ENCODE results near the gene TMEM30B.
A peak's percentile ranks its signal among the peaks of the same experiment; 100 is the strongest.
"Not testable (repeated sequence)": the region's sequence is repeated elsewhere in the genome, so short reads cannot be mapped to it uniquely, and the experiment has no call there.

TMEM30B gene

DNA sequence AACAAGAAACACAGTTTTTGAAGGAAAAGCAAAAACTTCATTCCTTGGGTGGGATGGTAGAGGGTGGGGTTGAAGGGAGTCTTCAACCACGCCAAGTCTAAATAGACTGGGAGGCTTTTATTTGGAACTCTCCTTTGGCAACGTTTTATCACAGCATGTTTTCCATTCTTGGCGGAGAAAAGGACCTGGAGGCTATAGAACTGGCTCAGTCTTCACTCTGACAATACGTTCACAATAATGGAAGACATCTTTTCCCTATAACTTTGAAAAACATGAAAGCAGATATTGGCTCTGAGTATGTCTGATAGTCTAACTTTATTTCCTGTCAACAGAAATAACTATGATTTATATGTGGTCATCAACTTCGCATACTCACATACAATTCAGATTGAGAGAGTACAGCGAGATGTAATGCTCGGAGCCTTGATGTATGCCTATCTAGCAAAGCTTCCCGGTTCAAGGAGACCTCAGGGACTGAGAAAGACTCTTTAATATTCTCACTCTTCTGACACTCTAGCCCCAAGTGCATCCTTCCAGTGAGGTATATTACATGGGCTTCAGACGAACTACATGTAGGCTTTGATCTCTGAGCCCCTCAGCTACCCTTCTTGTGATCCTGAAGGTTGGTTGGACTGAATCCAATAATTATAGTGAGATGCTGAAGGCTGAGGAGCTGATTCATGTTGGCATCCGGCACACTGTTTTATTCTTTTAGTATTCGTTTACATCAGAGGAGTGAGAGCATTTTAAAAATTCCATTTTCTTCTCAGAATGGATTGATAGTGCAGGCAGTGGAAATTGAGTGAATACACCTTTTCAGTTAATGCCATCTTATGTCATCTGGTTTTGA is 14.0 kb downstream of the TMEM30B start:
- DNase-seq (ENCODE audit: low spot score) = no peak

DNA sequence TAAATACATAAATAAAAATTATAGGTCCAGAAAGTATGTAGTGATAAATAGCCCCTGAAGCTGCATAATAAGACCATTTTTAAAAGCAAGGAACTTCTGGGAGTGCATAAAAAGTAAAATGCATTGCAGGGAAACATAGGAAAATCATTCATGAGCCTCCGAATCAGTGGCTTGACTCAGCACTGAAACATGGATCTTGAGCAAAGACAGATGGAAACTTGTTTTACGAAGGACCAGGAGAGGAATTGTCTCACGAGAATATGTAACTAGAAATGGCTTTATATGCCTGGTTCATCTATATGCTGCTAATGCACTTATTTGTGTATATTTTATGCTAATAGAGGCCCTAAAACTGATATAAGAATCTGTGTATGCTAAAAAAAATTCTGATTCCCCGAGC is 14.7 kb downstream of the TMEM30B start:
- no peak for DNase-seq (ENCODE audit: low spot score)

DNA sequence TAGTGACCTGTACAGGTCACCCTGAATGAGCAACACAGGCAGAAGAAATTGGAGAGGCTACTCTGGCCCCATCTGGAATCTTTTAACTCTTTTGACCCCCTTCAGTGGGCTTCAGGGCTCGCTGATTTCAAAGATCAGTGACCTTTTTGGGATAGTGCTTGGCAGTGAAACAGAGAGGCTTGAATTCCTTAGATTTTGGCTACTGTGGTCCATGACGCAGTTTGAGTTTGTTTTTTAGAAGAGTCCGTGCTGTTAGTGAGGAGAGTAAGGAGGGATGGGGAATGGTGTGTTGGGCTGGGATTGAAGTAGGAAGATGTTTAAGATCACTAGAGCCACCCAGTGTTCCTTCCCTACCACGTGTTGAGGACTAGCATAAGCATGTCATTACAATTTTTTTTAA is 16.5 kb downstream of the TMEM30B start:
- no peak for DNase-seq (ENCODE audit: low spot score)

DNA sequence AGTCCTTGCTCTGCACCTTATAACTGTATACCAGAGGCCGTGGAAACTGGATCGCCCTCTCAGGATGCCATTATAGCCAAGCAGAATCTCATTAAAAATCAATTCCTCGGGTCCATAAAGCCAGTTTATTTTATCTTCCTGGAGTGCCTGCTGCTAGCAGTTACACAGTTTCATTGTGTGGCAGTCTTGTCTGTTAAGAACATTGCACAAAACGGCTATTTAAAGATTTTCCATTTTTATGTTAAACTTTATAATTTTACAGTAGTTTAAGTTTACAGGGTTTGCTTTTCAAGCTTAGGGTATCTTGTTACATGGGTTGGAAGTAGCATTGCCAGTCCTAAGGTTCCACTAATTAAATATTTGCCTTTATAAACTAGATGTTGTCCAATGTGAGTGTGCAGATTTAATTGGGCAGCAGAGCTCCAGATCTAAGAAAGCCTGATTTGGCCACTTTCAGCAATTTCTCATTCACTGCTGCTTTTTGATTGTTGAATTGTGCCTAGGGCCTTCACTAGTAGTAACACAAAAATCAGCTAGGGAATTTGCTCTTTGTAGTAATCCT is 17.0 kb downstream of the TMEM30B start:
- no peak for DNase-seq (ENCODE audit: low spot score)

DNA sequence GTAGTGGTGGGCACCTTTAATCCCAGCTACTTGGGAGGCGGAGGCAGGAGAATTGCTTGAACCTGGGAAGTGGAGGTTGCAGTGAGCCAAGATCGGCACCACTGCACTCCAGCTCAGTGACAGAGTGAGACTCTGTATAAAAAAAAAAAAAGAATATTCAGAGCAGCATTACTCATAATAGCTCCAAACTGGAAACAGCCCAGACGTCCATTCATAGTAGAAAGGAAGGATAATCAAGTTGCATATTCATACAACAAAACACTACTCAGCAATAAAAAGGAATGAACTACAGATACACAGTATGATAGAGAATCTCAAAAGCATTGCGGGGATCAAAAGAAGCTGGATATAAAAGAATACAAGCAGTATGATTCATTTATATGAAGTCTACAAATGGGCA is 19.1 kb downstream of the TMEM30B start:
- no peak for DNase-seq (ENCODE audit: low spot score)

DNA sequence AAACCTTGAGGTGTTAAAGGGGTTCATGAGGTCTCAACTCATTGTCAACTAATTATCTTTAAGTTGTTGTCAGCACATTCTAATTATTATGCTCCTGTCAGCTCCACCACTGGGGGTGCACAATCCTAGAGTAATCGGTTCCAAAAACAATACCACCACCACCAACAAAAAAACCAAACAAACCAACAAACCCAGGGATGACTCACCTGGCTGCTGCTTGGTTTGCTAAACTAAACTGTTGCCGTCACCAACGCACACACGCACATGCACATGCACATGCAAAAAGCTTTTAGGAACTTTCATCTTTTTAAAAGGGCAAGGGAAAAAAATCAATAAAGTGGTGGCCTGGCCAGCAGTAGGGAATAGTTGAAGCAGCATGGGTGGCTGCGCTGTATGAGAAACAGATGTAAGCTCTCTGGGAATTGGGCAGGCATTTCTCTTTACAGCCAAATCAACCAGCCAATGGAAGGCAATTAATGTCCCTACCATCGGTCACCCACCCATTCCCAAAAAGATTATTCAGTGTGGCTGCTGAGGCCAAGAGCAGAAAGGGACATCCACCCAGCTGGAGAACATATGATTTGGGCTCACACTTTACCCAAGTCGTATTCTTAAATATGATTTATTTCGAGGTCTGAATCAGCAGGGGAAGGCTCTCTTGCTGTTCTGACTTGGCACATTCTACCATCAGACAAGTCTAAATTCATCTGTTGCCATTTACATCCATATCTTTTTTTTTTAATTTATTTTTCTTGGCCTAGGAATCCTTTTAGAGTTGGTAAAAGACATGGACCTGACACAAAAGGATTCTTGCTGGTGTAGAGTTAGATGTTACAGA is 20.0 kb downstream of the TMEM30B start:
- DNase-seq (ENCODE audit: low spot score) = no peak

DNA sequence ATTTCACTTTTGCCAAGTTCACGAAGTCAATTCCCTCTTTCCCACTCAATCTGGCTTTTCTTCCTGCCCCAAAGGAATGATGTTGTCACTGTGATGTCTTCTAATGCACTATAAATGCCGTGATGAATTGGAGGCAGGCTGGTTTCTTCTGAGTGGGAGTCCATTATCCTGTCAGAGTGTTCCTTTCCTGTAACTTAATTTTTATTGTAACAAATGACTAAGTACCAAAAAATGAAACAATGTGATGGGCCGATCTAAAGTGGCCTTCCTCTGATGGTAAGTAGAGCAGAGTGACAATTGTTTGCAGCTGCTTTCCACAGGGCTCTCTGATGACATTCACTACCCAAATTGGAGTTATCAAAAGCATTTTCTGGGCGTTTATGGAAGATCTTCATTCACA is 22.2 kb downstream of the TMEM30B start:
- DNase-seq (ENCODE audit: low spot score) = no peak

DNA sequence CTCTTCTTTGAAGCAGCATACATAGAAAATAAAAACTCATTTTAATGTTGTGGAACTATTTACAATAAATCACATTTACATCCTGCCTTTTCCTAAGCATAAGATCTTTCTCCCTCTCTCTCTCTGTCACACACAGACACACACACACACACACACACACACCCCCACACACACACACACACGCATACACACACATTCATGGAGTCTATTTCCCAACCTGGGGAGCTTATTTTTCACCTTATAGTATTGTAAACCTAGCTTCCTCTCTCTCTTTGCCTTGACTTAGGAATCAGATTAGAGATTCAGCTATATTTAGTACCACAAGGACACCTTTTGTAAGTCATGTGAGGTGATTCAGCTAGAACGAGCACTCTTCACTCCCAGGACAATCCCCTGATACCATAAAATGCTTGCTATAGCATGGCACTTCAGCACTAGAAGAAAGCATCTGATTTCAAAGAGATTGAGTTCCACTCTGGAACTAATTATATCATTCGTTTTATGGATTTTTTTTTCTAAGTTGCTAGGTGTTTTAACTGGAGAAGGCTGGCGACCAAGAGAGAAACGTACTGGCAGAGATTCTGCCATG is 23.6 kb downstream of the TMEM30B start:
- no peak for DNase-seq (ENCODE audit: low spot score)

DNA sequence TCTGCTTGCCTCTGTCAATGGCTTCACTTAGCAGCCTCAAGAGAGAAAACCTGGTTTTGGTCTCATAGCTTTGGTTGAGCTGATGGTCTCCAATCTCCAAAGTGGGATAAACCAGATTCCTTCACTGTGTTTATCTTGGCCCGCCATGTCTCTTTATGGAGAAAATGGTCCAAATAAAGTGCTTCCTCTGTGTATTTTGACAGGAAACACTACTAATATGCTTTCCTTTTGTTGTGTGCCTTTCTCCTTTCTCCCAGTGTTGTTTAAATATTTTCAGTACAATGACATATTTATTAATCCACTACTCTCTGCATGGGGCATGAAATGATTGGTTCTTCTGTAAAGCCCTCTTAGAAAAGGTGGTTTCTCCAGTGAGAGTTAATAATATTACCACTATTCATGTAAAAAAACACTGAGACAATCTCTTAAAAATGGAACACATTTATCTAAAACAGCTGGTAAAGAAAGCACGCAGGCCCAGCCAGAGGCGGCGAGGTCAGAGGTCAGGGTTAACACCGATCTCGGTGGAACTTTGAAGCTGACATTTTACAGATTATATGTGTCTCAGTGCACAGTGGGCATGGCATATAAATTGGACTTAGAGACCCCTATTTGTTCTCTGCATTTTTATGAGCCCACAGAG is 24.2 kb downstream of the TMEM30B start:
- DNase-seq (ENCODE audit: low spot score) = no peak

DNA sequence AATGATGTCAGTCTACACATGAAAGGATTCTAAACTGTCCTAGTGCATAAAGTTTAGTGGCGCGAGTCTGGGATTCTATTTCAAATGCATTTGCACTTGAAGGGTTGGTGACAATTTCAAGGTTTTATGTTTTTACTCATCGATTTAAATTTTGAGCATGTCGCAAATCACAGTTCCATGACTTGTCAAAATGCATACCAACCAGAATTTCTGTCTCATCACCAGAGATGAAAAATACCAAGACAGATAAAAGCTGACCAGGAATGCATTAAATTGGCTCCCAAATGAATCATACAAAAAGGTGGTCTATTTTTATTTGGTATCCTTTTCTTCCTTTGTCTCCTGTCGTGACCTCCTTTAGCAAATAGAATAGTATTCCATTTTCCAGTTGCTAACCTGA is 25.2 kb downstream of the TMEM30B start:
- DNase-seq (ENCODE audit: low spot score) = no peak

DNA sequence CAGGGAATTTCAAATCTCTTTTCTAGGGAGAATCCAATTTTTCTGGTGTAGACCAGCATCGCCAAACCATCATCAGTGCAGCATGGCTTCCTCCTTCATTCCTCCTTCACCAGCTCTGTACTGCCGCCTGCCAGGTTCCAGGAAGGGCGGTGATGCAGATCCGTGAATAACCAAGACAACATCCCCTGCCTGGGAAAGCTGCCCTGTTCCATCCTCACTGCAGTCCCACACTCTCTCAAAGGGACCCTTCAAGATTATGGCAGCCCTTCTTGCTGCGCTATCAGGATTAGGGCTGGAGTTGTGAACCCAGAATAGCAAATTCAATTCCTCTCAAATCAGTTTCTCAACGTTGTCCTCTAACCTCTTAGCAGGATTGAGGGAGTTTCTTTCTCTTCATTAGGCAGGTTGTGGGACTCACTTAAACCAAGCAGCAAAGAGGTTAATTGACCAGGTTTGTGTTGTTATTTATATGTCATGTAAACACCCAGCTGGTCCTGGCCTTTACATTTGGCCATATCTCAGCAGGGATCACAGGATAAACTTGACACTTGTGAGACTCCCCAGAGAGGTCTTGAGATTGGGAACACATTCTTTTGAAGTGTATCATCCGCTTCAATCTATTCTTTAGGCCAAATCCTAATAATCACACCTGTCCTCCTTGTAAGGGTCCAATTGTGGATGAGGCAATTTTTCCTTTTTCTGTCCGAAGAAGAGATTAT is 26.2 kb downstream of the TMEM30B start:
- DNase-seq (ENCODE audit: low spot score) = no peak

DNA sequence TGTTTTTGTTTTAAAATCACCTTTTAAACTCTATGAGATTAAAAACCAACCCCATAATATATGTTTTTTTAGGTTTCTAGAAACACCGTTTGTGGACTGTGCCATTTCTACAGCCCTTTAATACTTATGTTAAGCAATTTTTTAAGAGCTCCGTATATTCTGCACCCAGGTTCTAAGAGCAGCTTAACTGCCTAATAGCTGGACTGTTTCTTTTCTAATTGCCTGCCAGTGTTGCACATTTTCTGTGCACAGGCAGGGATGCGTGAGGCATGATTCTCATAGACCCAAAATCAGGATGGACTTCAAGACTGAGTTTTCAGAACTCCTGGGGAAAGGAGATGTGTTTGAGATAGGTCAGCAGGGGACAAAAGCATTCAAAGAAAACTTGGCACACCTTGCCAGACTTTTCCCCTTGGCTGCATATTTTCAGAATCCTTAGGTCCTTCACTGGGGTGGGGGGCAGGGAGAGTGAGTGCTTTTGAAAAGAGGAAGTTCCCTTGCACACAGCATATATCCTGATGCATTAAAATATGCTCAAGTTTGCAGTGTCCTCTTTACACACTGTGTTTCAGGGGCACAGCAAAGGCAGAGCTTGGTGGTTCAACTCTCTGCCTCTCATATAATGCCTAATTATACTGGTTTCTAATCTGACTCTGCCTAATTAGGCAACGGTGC is 27.9 kb downstream of the TMEM30B start:
- no peak for DNase-seq (ENCODE audit: low spot score)

DNA sequence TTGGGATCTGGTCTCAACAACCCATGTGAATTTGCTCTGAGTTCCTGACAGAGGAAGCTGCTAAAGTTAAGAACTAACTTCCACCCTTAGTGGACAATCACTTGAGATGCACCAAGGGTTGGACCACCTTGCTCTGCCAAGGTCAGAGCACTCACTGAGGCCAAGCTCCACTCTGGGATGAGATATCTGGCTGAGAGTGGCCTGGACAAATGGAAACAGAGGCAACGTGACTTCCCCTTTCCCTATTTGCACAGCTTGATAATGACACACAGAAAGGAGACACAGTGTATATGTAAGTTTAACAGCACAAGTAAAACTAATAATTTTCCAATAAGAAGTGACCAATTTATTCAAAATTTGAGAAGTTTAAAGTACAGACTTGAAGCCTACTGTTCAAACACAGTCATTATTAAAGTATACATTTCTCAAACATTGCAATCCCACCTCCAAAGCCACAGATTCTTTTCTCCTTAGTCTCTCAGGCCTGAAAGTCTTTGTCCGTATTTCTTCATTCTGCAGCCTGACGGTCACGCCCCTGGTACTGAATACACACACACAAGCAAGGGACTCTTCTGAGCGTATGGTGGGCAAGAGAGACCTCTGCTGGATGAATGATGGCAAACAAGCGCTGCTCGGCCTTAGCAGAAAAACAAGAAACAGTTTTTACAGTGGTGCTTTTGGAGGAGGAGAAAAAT is 28.6 kb downstream of the TMEM30B start:
- peak; percentile 74 for DNase-seq (ENCODE audit: low spot score)

DNA sequence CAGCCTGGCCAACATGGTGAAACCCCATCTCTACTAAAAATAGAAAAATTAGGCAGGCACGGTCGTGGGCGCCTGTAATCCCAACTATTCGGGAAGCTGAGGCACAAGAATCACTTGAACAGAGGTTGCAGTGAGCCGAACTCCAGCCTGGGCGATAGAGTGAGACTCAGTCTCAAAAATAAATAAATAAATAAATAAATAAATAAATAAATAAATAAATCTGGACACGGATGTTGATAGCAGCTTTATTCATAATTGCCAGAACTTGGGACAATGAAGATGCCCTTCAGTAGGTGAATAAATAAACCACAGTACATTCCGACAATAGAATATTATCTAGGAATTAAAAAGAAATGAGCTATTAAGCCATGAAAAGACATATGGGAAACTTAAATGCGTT is 31.1 kb downstream of the TMEM30B start:
- DNase-seq (ENCODE audit: low spot score) = no peak

DNA sequence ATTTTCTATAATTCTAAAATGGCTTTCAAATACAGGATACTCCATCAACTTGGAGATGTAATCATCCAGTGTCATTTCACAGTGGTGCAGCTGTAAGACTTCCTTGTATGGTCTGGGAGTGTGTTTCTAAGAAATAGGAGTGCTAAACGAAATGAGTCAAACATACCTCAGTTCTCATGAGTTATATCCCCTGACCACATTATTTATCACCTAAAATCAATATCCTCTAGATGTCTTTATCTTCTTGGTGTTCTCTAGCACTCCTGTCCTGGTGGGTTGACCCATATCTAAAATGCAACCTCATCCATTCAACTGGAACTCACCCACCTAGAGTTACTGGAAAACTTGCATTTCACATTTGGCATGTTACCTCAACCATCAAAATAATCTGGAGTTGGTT is 33.2 kb downstream of the TMEM30B start:
- DNase-seq (ENCODE audit: low spot score) = no peak

DNA sequence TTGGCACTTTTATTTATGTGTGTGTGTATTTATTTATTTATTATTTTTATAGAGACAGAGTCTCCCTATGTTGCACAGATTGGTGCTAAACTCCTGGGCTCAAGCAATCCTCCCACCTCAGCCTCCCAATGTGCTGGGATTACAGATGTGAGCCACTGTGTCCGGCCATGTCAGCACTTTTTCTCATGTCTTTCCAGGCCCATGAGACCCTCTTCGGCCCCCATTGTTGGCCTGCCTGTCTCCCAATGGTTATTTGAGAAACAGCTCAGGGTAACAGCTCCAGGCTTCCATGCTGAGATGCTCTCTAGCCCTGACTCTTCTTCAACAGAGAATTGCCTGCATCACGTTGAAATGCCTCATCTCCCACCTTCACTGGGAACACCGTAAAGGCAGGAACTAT is 34.4 kb downstream of the TMEM30B start:
- no peak for DNase-seq (ENCODE audit: low spot score)

DNA sequence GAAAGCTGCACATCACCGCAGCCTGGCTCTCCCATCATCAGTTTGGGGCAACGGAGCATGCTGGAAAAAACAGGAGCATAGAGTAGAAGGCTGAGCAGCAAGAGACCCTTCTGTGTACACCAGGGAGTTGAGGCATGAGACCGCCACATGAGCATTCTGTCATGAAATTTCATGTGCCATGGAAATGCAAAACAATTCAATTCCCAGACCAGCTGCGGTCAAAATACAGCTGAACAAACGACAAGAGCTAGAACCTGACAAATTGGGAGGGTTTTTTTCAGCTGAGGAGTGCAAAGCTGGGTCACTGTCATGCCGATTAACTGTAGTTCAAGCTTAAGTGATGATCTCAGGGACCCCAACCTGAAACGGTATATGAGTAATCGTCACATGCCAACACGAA is 37.1 kb downstream of the TMEM30B start:
- no peak for DNase-seq (ENCODE audit: low spot score)

DNA sequence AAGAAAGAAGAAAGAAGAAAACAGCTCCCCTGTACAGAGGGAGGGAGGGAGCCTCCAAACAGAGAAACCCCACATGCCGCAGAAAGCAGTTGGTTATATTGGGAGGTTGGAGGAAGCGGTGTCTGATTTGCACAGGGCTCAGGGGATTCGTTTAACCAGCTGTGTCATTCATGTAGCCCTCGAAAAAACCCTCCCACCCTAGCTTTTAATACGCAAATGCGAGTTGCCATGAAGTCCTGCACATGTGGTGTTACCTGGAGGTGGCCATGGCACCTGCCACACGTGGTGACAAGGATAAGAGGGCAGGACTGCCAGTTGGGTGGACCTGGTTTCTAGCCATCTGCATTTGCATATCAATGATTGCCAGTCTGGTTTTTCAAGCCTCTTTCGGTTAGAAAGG is 40.9 kb downstream of the TMEM30B start:
- no peak for DNase-seq (ENCODE audit: low spot score)

DNA sequence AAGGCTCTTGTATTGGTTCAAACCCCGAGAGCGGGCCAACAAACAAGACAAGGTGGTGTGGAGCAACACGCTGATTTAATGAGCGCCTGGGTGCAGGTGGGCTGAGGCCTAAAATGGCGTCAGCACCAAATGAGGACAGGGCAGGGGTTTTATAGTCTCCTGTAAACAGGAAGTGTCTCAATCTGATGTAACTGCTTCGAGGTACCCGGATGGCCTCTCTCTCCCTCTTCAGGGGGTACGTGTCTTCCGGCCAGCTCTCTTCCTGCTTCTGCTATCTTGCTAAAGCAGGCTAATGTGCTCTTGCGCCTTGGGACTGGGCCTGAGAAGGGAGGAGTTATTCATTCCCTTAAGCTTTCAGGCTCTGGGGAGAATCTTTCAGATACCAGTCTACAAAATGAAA is 41.9 kb downstream of the TMEM30B start:
- DNase-seq (ENCODE audit: low spot score) = not testable (repeated sequence)

Measured in SK-N-DZ (cell line).